IPS-15b (cell line): ENCODE results near the gene PDE4B.

ENCODE experiments used
- H3K27me3 ChIP-seq: one replicate; pipeline ENCODE4 v1.6.1; 2013; ENCODE audit warnings: low read length; ENCODE audit not compliant: control insufficient read depth, insufficient read depth
- H3K36me3 ChIP-seq: one replicate; pipeline ENCODE4 v1.6.1; 2013; ENCODE audit warnings: low read length; ENCODE audit not compliant: control insufficient read depth, insufficient read depth
- H3K4me1 ChIP-seq: one replicate; pipeline ENCODE4 v1.6.1; 2013; ENCODE audit warnings: mild to moderate bottlenecking, low read length; ENCODE audit not compliant: control insufficient read depth, insufficient read depth
- H3K4me3 ChIP-seq: one replicate; pipeline ENCODE4 v1.5.1; 2013; ENCODE audit warnings: low read depth, low read length
- H3K9ac ChIP-seq: one replicate; pipeline ENCODE4 v1.6.1; 2013; ENCODE audit warnings: low read depth, mild to moderate bottlenecking, low read length
- H3K9me3 ChIP-seq: one replicate; pipeline ENCODE4 v1.6.1; 2013; ENCODE audit warnings: mild to moderate bottlenecking, low read length; ENCODE audit not compliant: control insufficient read depth, insufficient read depth

Gene PDE4B

GRCh38 chr1:66356605-66357004 lies 563.9 kb downstream of the PDE4B start:
- no peaks in the 10 kb centered on the region for H3K27me3 ChIP-seq
- no peaks in the 10 kb centered on the region for H3K36me3 ChIP-seq
- H3K9me3 ChIP-seq = no peaks in the 10 kb centered on the region
- peaks cover 27% of the 10 kb centered on the region for H3K4me1 ChIP-seq
- H3K4me3 ChIP-seq = no peak overlapping the region
- no peak overlapping the region for H3K9ac ChIP-seq

GRCh38 chr1:66357021-66357420 lies 564.3 kb downstream of the PDE4B start:
- Histone ChIP-seq H3K27me3 (no peaks in the 10 kb centered on the region), H3K4me1 (peaks cover 23% of the 10 kb centered on the region), H3K36me3 (no peaks in the 10 kb centered on the region), H3K9ac (no peak overlapping the region), H3K4me3 (no peak overlapping the region), H3K9me3 (no peaks in the 10 kb centered on the region)

- H3K27me3 ChIP-seq = no peaks in the 10 kb centered on the region
- no peaks in the 10 kb centered on the region for H3K36me3 ChIP-seq
- peaks cover 21% of the 10 kb centered on the region for H3K4me1 ChIP-seq
- H3K9me3 ChIP-seq = no peaks in the 10 kb centered on the region
- no peak overlapping the region for H3K9ac ChIP-seq
- no peak overlapping the region for H3K4me3 ChIP-seq
These were observed 564.9 kb downstream of the PDE4B start for GRCh38 chr1:66357478-66358197.

DNA sequence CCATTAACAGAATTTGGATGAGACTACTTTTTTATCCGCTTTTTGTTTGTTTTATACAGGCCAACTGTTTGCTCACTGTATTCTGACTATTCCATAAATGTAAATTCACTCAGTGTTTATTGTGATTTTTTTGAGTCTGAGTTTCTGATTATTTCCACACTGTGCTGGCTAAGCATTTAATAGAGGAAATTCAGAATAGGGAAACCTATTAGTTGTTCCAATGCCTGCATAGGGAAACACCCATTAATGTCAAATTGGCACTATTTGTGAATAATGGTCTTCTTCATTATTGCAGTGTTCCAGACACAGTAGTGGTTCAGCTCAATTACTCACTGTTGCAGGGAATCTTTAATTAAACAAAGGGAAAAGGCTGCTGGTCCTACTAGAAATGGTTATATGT lies 566.6 kb downstream of the PDE4B start:
- H3K27me3 ChIP-seq = no peaks in the 10 kb centered on the region
- H3K4me1 ChIP-seq = peaks cover 12% of the 10 kb centered on the region
- no peak overlapping the region for H3K4me3 ChIP-seq
- H3K36me3 ChIP-seq = peaks cover 3% of the 10 kb centered on the region
- no peak overlapping the region for H3K9ac ChIP-seq
- H3K9me3 ChIP-seq = no peaks in the 10 kb centered on the region

DNA sequence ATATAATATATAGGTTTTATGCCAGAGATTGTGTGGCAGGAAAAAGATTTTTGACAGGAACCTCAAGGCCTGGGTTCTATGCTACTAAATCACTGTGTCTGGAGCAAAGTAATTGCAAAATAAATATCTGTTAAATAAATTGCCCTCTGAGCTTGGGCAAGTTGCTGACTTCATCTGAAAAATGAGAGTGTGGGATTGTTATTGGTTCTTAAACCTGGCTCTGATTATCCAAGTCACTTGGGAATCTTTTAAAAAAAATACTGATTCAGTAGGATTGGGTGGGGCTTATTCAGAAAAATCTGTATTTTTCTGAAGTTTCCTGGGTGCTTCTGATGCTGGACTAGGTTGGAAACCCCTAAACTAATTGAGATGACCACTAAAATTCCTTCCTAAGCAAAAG lies 567.1 kb downstream of the PDE4B start:
- no peaks in the 10 kb centered on the region for H3K27me3 ChIP-seq
- peaks cover 12% of the 10 kb centered on the region for H3K4me1 ChIP-seq
- H3K9ac ChIP-seq = no peak overlapping the region
- peaks cover 3% of the 10 kb centered on the region for H3K36me3 ChIP-seq
- no peaks in the 10 kb centered on the region for H3K9me3 ChIP-seq
- H3K4me3 ChIP-seq = no peak overlapping the region

GRCh38 chr1:66360285-66360724 lies 567.6 kb downstream of the PDE4B start:
- Histone ChIP-seq H3K9me3 (no peaks in the 10 kb centered on the region), H3K4me3 (no peak overlapping the region), H3K4me1 (peaks cover 12% of the 10 kb centered on the region), H3K27me3 (no peaks in the 10 kb centered on the region), H3K9ac (no peak overlapping the region), H3K36me3 (peaks cover 3% of the 10 kb centered on the region)

- Histone ChIP-seq H3K36me3 (peaks cover 8% of the 10 kb centered on the region), H3K9ac (no peak overlapping the region), H3K9me3 (no peaks in the 10 kb centered on the region), H3K4me1 (no peaks in the 10 kb centered on the region), H3K27me3 (no peaks in the 10 kb centered on the region), H3K4me3 (no peak overlapping the region)
These were observed 572.1 kb downstream of the PDE4B start for GRCh38 chr1:66364578-66365391.

DNA sequence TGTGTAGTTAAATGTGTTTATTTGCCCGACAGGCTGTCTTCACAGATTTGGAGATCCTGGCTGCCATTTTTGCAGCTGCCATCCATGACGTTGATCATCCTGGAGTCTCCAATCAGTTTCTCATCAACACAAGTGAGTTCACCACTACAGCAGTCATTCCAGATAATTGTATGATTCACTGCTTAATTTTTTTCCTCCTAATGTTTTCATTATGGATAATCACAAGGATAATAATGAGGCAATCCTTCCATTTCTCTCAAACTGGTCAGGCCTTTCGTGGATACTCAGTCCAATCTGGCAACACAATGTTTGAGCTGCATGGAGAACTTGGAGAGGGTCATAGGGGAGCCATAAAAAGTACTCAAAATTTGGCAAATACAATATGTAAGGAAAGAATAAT lies 572.9 kb downstream of the PDE4B start:
- no peak overlapping the region for H3K9ac ChIP-seq
- no peak overlapping the region for H3K4me3 ChIP-seq
- H3K4me1 ChIP-seq = no peaks in the 10 kb centered on the region
- no peaks in the 10 kb centered on the region for H3K9me3 ChIP-seq
- peaks cover 8% of the 10 kb centered on the region for H3K36me3 ChIP-seq
- no peaks in the 10 kb centered on the region for H3K27me3 ChIP-seq

DNA sequence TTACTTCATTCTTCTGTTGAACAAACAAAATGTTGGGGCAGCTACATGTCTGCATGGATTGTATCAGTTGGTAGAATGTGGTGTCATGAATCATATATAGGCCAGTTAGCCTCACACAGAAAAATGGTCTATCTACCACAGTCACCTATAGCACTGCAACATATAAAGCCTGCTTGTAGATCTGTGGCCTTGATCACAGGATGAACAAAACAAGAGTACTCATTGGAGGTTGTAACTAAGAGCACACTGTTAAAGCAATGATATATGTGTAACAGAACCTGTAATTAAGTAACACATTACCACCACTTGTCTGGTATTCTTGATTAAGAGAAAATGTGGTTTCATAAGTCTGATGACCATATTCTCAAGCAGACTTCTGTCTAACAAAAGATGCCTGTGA lies 573.9 kb downstream of the PDE4B start:
- H3K9me3 ChIP-seq = no peaks in the 10 kb centered on the region
- H3K9ac ChIP-seq = no peak overlapping the region
- H3K4me1 ChIP-seq = no peaks in the 10 kb centered on the region
- H3K36me3 ChIP-seq = peaks cover 8% of the 10 kb centered on the region
- no peaks in the 10 kb centered on the region for H3K27me3 ChIP-seq
- no peak overlapping the region for H3K4me3 ChIP-seq

DNA sequence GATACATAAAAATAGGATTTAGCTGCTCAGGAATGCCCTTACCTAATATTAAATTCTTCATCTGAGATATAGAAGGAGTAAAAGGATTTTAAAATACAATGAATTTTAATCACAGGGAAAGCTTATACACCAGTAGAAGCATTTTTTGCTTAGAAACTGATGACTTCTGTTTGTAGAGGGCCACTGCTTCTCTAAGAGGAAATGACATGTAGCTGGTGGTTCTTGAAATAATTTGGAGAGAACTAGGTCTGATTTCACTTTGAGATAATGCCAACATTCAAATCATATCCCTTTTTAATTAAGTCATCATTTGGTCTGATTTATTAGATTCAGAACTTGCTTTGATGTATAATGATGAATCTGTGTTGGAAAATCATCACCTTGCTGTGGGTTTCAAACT lies 574.7 kb downstream of the PDE4B start:
- H3K27me3 ChIP-seq = no peaks in the 10 kb centered on the region
- no peaks in the 10 kb centered on the region for H3K4me1 ChIP-seq
- H3K36me3 ChIP-seq = peaks cover 8% of the 10 kb centered on the region

GRCh38 chr1:66368261-66368660 lies 575.6 kb downstream of the PDE4B start:
- Histone ChIP-seq H3K27me3 (no peaks in the 10 kb centered on the region), H3K4me3 (no peak overlapping the region), H3K36me3 (peaks cover 7% of the 10 kb centered on the region), H3K9ac (no peak overlapping the region), H3K9me3 (no peaks in the 10 kb centered on the region), H3K4me1 (no peaks in the 10 kb centered on the region)

More for the DNA sequence above, 574.7 kb downstream of the PDE4B start:
- Histone ChIP-seq H3K9me3 (no peaks in the 10 kb centered on the region), H3K9ac (no peak overlapping the region), H3K4me3 (no peak overlapping the region)

DNA sequence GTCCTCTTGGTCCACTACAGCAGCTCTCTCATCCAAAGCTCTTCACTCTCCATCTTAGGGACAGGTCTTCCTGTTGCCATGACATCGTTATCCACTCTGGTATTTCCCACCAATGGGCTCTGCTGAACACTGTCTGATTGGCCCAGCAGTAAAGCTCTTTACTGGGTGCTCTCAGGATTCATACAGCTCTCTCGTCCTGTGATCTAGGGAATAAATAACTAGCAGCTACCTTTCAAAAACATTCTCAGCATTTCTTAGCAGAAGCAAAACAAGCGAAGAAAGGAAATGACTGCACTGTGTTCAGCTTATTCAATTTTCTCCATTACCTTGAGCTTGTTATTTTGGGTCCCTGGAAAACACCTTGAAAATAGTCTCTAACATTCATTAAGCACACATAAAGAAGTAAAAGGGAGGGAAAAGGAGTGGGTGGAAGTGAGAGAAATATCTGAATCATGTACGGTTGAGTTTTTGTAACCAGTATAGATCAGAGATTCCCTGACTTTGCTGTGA lies 577.8 kb downstream of the PDE4B start:
- no peaks in the 10 kb centered on the region for H3K27me3 ChIP-seq
- no peak overlapping the region for H3K4me3 ChIP-seq
- H3K36me3 ChIP-seq = peaks cover 3% of the 10 kb centered on the region
- H3K4me1 ChIP-seq = no peaks in the 10 kb centered on the region
- H3K9me3 ChIP-seq = no peaks in the 10 kb centered on the region
- no peak overlapping the region for H3K9ac ChIP-seq
